Erythroblast (primary cell): ENCODE data around the gene DEFB108B.
"Not testable (repeated sequence)": the region's sequence is repeated elsewhere in the genome, so short reads cannot be mapped to it uniquely, and the experiment has no call there.

Experiments
- GATA1 ChIP-seq: IDR thresholded peaks from 2 replicates; pipeline ENCODE4 v1.6.1; 2011; ENCODE audit warnings: low read depth, mild to moderate bottlenecking, control low read depth, low read length, moderate library complexity
- POLR2A ChIP-seq: IDR thresholded peaks from 2 replicates; pipeline ENCODE4 v1.6.1; 2011; ENCODE audit warnings: mild to moderate bottlenecking, low read length

GRCh38 chr11:71796016-71796415, 37.0 kb upstream of the DEFB108B start:
- TF ChIP-seq POLR2A, GATA1: not testable (repeated sequence)
